Right renal cortex interstitium (tissue), 3 donors: Measurements from ENCODE around the gene CIBAR2. TPM values are rescaled to one million over a fixed set of nuclear protein-coding genes. Genes with fewer than 3 reads are reported as not detected.

Experiments used
- polyA plus RNA-seq, 3 donors: library from polyadenylated mRNA; unstranded; fragments of 120-200 nt; gene quantifications; one replicate each; pipeline ENCODE4 v1.2.1, GENCODE V29; 2013; ENCODE audit not compliant: insufficient read length in 3 of 3

The CIBAR2 gene
- polyA plus RNA-seq, 3 donors, result 0.15 to 0.52 (median 0.21) TPM

Other genes starting within 250 kb of the CIBAR2 start
- gene ZDHHC7, start 100.9 kb downstream of the CIBAR2 start, polyA plus RNA-seq, result 10 to 100 TPM; 43.7 to 50.8 (median 45.7) TPM
- 1 to 10 TPM; 3.9 to 5.3 (median 4.6) TPM for gene KIAA0513, start 84.7 kb downstream of the CIBAR2 start, polyA plus RNA-seq